ENCODE results near the gene TMCO6.
"Not testable (repeated sequence)": the region's sequence is repeated elsewhere in the genome, so short reads cannot be mapped to it uniquely, and the experiment has no call there.

Gene TMCO6

GRCh38 chr5:140624886-140625285, 14.4 kb upstream of the TMCO6 start:
- in situ Hi-C loops (cut with HindIII; ENCODE audit: low pct_ligation_motif_present, low pct_unique_long_range_greater_than_20kb, low sequenced_read_pairs); DNase-seq: not testable (repeated sequence)

GRCh38 chr5:140627972-140628371, 11.3 kb upstream of the TMCO6 start:
- in situ Hi-C loops (cut with HindIII; ENCODE audit: low pct_ligation_motif_present, low pct_unique_long_range_greater_than_20kb, low sequenced_read_pairs), result no loop called here

DNA sequence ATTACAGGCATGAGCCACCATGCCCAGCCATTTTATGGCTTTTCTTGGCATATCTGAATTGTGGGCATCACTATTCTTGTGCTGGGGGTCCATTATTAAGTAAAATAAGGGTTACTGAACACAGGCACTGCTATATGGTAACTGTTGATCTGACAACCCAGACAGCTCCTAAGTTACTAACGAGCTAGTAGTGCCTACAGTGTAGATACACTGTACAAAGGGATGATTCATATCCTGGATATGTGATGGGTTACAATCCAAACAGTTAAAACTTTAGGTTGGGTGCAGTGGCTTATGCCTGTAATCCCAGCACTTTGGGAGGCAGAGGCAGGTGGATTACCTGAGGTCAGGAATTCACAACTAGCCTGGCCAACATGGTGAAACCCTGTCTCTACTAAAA, 10.5 kb upstream of the TMCO6 start:
- DNase-seq, result no peak
- in situ Hi-C loops (cut with HindIII; ENCODE audit: low pct_ligation_motif_present, low pct_unique_long_range_greater_than_20kb, low sequenced_read_pairs), result no loop called here

More at GRCh38 chr5:140627972-140628371, 11.3 kb upstream of the TMCO6 start:
- no peak for DNase-seq

- in situ Hi-C loops (cut with HindIII; ENCODE audit: low pct_ligation_motif_present, low pct_unique_long_range_greater_than_20kb, low sequenced_read_pairs), result no loop called here
- DNase-seq, result no peak
These were observed 8.8 kb upstream of the TMCO6 start for GRCh38 chr5:140630292-140631035.

GRCh38 chr5:140631036-140631417, 8.2 kb upstream of the TMCO6 start:
- in situ Hi-C loops (cut with HindIII; ENCODE audit: low pct_ligation_motif_present, low pct_unique_long_range_greater_than_20kb, low sequenced_read_pairs), result no loop called here
- DNase-seq, result no peak

- in situ Hi-C loops (cut with HindIII; ENCODE audit: low pct_ligation_motif_present, low pct_unique_long_range_greater_than_20kb, low sequenced_read_pairs), result no loop called here
- DNase-seq, result no peak
These were observed 7.4 kb upstream of the TMCO6 start for GRCh38 chr5:140631831-140632365.

DNA sequence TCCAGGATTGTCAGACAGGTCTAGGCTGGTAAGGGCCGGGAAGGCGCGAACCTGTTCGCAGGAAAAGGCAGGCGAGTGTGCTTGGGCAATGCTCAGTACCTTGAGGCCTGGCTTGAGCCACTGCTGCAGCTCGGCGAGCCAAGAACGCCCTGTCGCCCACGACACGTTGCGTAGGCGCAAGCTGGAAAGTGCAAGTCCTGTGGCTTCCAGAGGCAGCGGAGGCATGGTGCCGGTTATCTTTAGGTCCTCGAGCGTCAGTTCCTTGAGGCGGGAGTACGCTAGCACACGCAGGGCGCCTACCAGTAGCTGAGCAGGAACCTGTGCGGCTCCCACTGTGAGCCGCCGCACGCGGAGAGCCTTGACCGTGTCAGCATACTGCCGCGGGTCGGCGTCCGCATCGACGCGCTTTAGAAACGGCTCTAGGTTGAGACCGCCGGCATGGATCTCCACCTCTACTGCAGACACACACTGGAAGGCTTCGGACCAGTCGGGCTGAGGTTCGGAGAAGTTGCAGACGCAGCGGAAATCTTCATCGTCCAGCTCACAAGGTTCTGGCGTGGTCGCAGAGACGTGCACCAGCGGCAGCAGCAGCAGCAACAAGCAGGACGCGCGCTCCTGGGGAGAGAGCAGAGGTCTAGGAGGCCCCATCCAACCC, 6.8 kb upstream of the TMCO6 start:
- DNase-seq, result peak; percentile 32
- in situ Hi-C loops (cut with HindIII; ENCODE audit: low pct_ligation_motif_present, low pct_unique_long_range_greater_than_20kb, low sequenced_read_pairs), result no loop called here

DNA sequence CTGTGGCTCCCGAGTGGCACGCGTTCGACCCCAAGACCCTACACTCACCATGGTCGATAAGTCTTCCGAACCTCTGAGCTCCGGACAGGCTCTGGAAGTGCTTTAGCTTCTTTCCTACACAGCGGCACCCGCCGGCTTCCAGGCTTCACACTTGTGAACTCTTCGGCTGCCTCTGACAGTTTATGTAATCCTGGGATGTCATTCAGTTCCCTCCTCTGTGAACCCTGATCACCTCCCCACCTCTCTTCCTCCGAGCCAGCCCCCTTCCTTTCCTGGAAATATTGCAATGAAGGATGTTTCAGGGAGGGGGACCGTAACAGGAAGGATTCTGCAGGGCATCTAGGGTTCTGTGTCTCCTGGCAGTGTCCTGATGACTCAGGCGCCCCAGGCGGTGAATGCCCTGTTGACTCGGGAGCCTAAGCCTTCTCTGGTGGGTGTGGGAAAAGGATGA, 6.2 kb upstream of the TMCO6 start, which contains the start of gene CD14:
CD14 (minus strand) TSS at position 155 of the 451 bp plus-strand sequence; CDS start at position 51, 104 bp downstream.
- in situ Hi-C loops (cut with HindIII; ENCODE audit: low pct_ligation_motif_present, low pct_unique_long_range_greater_than_20kb, low sequenced_read_pairs), result no loop called here
- peak; percentile 49 for DNase-seq

GRCh38 chr5:140633501-140633900, 5.8 kb upstream of the TMCO6 start:
- in situ Hi-C loops (cut with HindIII; ENCODE audit: low pct_ligation_motif_present, low pct_unique_long_range_greater_than_20kb, low sequenced_read_pairs), result no loop called here
- DNase-seq, result no peak

GRCh38 chr5:140634103-140634502, 5.1 kb upstream of the TMCO6 start:
- DNase-seq, result no peak
- in situ Hi-C loops (cut with HindIII; ENCODE audit: low pct_ligation_motif_present, low pct_unique_long_range_greater_than_20kb, low sequenced_read_pairs), result no loop called here

DNA sequence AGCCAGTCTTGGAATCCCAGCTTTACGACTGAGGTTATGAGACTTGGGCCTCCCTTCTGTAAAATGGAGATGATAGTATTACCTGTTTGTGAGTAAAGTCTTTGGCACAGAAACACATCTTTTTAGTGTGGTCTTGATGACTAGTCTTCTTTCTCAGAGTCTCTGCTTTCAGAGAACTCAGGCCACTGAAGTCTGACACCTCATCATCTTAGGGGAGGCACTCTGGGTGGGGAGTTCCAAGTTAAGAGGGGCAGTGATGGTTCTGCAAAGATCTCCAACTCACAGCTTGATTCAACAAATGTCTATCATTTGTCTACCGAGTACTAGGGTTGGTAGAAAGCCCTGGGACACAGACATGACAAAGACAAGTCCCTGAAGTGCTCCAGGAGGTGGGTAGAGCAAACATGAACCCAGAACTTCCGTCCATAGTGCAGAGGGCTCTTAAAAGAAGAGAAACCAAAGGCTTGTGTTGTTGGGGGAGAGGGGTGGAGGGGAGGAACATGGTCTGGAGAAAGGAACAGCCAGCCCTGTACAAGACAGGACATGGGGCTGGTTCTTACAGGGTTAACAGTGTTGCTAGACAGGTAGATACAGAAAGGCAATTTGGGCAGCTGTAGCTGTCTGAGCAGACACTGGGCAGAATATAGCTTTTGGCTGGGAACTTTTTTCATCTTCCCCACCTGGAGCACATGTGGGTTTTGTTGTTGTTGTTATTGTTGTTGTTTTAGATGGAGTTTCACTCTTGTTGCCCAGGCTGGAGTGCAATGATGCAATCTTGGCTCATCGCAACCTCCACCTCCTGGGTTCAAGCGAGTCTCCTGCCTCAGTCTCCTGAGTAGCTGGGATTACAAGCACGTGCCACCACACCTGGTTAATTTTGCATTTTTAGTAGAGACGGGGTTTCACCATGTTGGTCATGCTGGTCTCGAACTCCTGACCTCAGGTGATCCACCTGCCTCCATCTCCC, 3.7 kb upstream of the TMCO6 start:
- in situ Hi-C loops (cut with HindIII; ENCODE audit: low pct_ligation_motif_present, low pct_unique_long_range_greater_than_20kb, low sequenced_read_pairs), result no loop called here
- no peak for DNase-seq

DNA sequence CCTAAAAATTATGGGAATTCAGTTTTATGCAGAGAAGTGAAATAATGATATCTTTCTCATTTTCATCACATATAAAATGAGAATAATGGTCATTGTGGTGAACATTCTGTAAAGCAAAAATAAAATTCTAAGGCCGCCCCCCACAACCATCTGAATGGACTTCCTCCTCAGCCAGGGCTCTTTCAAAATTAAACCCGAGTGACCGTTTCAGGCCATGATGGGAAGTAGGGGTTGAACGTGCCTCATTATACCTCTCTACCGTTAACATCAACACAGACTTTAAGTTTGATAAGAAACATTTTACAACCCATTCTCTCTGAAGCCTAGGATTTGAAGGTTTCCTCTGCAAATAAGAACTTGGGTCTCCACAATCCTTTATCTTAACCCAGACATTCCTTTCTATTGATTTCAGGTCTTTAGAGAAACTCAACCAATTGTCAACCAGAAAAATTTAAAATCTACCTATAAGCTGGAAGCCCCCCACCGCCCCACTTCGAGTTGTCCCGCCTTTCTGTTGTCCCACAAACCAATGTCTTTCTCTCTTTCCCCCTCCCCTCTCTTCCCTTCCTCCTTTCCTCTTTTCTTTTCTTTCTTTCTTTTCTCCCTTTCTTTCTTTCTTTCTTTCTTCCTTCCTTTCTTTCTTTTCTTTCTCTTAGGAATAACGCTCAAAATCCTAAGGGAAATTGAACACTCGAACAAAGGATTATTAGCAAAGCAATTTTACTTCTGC, 1.7 kb upstream of the TMCO6 start:
- in situ Hi-C loops (cut with HindIII; ENCODE audit: low pct_ligation_motif_present, low pct_unique_long_range_greater_than_20kb, low sequenced_read_pairs), result no loop called here
- no peak for DNase-seq

- in situ Hi-C loops (cut with HindIII; ENCODE audit: low pct_ligation_motif_present, low pct_unique_long_range_greater_than_20kb, low sequenced_read_pairs); DNase-seq: not testable (repeated sequence)
These were observed 428 bp upstream of the TMCO6 start for GRCh38 chr5:140638898-140639147.

DNA sequence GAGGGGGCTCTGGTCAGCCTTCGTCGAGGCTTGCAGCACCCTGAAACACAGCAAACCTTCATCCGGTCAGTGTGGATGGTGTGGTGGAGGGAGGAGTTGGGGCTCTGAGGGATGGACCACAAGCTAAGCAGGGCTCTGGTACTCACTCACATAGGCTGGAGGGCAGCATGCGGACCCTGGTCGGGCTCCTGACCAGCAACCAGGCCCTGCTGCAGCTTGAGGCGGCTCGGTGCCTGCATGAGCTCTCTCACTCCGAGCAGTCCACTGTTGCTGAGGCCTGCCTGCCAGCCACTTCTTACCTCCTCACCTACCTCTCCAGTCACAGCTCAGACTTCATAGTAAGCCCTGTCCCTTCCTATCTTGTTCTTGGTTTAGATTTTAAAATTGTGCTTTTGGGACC, 2.5 kb downstream of the TMCO6 start:
- in situ Hi-C loops (cut with HindIII; ENCODE audit: low pct_ligation_motif_present, low pct_unique_long_range_greater_than_20kb, low sequenced_read_pairs), result no loop called here
- no peak for DNase-seq

DNA sequence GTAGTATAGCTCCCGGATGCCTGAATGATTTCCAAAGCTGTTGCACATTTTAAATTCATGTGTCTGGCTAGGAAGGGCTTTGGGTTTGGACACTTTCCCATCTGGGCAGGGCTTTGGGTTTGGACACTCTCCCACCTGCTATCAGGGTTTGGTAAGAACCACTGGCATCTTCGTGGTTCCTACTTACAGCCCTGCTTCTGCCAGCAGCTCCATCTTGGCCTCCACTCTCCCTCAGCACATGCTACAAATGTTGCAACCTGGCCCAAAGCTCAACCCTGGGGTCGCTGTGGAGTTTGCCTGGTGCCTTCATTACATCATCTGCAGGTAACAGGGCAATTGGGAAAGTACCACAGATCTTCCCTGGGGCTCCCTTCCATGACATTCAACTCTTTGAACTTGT, 3.5 kb downstream of the TMCO6 start:
- no peak for DNase-seq
- in situ Hi-C loops (cut with HindIII; ENCODE audit: low pct_ligation_motif_present, low pct_unique_long_range_greater_than_20kb, low sequenced_read_pairs), result no loop called here

GRCh38 chr5:140647042-140647419, 7.8 kb downstream of the TMCO6 start:
- in situ Hi-C loops (cut with HindIII; ENCODE audit: low pct_ligation_motif_present, low pct_unique_long_range_greater_than_20kb, low sequenced_read_pairs), result no loop called here
- no peak for DNase-seq

DNA sequence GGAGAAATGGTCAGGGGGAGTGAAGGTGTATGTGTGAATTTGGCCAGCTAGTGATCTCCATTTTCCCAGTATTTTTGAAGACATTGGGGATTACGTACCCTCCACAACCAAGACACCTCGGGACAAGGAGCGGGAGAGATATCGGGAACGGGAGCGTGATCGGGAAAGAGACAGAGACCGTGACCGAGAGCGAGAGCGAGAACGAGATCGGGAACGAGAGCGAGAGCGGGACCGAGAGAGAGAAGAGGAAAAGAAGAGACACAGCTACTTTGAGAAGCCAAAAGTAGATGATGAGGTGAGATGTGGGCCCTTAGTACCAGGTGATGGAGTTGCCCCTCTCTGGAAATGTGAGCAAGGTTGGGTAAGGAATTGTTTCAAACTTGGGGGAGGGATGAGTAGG, 19.6 kb downstream of the TMCO6 start:
- in situ Hi-C loops (cut with HindIII; ENCODE audit: low pct_ligation_motif_present, low pct_unique_long_range_greater_than_20kb, low sequenced_read_pairs), result no loop called here
- no peak for DNase-seq

- DNase-seq; in situ Hi-C loops (cut with HindIII; ENCODE audit: low pct_ligation_motif_present, low pct_unique_long_range_greater_than_20kb, low sequenced_read_pairs): not testable (repeated sequence)
These were observed 21.1 kb downstream of the TMCO6 start for GRCh38 chr5:140660371-140660770.

GRCh38 chr5:140664030-140664358, 24.7 kb downstream of the TMCO6 start:
- in situ Hi-C loops (cut with HindIII; ENCODE audit: low pct_ligation_motif_present, low pct_unique_long_range_greater_than_20kb, low sequenced_read_pairs), result no loop called here
- DNase-seq, result no peak

Data from ACHN (cell line).